Measurements from ENCODE around the gene SHANK3.

The SHANK3 gene

GRCh38 chr22:50700387-50701075 is 27.9 kb downstream of the SHANK3 start:
- no peak for DNase-seq

GRCh38 chr22:50701076-50701419 is 28.4 kb downstream of the SHANK3 start:
- DNase-seq, result no peak

GRCh38 chr22:50701428-50702154 is 29.0 kb downstream of the SHANK3 start:
- no peak for DNase-seq

- no peak for DNase-seq
These were observed 29.6 kb downstream of the SHANK3 start for GRCh38 chr22:50702261-50702671.

- DNase-seq, result no peak
These were observed 30.4 kb downstream of the SHANK3 start for GRCh38 chr22:50702821-50703725.

GRCh38 chr22:50703726-50704509 is 31.3 kb downstream of the SHANK3 start:
- DNase-seq, result no peak

GRCh38 chr22:50704510-50705218 is 32.0 kb downstream of the SHANK3 start:
- no peak for DNase-seq

GRCh38 chr22:50705219-50705691 is 32.6 kb downstream of the SHANK3 start:
- peak in 1 of 2 experiments; percentile 55 for DNase-seq

GRCh38 chr22:50705851-50706351 is 33.3 kb downstream of the SHANK3 start:
- no peak for DNase-seq

- no peak for DNase-seq
These were observed 34.0 kb downstream of the SHANK3 start for GRCh38 chr22:50706481-50707125.

- DNase-seq, result no peak
These were observed 35.9 kb downstream of the SHANK3 start for GRCh38 chr22:50708474-50708873.

GRCh38 chr22:50708996-50709395 is 36.4 kb downstream of the SHANK3 start:
- no peak for DNase-seq

GRCh38 chr22:50710221-50710620 is 37.6 kb downstream of the SHANK3 start:
- no peak for DNase-seq

GRCh38 chr22:50710886-50711285 is 38.3 kb downstream of the SHANK3 start:
- no peak for DNase-seq

GRCh38 chr22:50711446-50712340 is 39.1 kb downstream of the SHANK3 start:
- DNase-seq, result no peak

- no peak for DNase-seq
These were observed 39.9 kb downstream of the SHANK3 start for GRCh38 chr22:50712341-50713007.

- no peak for DNase-seq
These were observed 40.4 kb downstream of the SHANK3 start for GRCh38 chr22:50713008-50713385.

- DNase-seq, result no peak
These were observed 41.0 kb downstream of the SHANK3 start for GRCh38 chr22:50713571-50714056.

- no peak for DNase-seq
These were observed 41.5 kb downstream of the SHANK3 start for GRCh38 chr22:50714150-50714549.

Measured in NCI-H187 (cell line).